Stimulated activated CD8-positive, alpha-beta memory T cell treated with anti-CD3 and anti-CD28 coated beads, Interleukin-2, amount 100 ng/mL, for 48 hours (primary cell): ENCODE results near the gene TTC34.
"Not testable (repeated sequence)": the region's sequence is repeated elsewhere in the genome, so short reads cannot be mapped to it uniquely, and the experiment has no call there.

Experiments used
- DNase-seq, 2 donors: peaks; one replicate each; pipeline ENCODE4 v3.0.0-alpha.2; 2020; ENCODE audit warnings: low read depth in 2 of 2

Gene TTC34

GRCh38 chr1:2775333-2775732, 26.2 kb downstream of the TTC34 start:
- not testable (repeated sequence) for DNase-seq

GRCh38 chr1:2768052-2768451, 33.4 kb downstream of the TTC34 start:
- DNase-seq: not testable (repeated sequence)

GRCh38 chr1:2759433-2759832, 42.1 kb downstream of the TTC34 start:
- not testable (repeated sequence) for DNase-seq

DNA sequence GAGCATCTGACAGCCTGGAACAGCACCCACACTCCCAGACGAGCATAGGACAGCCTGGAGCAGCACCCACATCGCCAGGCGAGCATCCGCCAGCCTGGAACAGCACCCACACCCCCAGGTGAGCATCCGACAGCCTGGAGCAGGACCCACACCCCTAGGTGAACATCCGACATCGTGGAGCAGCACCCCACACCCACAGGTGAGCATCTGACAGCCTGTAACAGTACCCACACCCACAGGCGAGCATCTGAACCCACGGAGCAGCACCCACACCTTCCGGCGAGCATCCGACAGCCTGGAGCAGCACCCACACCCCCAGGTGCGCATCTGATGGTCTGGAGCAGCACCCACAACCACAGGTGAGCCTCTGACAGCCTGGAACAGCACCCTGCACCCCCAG, 44.0 kb downstream of the TTC34 start:
- not testable (repeated sequence) for DNase-seq

DNA sequence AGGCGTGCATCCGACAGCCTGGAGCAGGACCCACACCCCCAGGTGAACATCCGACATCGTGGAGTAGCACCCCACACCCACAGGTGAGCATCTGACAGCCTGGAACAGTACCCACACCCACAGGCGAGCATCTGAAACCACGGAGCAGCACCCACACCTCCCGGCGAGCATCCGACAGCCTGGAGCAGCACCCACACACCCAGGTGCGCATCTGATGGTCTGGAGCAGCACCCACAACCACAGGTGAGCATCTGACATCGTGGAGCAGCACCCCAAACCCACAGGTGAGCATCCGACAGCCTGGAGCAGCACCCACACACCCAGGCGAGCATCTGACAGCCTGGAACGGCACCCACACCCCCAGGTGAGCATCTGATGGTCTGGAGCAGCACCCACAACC, 46.1 kb downstream of the TTC34 start:
- not testable (repeated sequence) for DNase-seq

DNA sequence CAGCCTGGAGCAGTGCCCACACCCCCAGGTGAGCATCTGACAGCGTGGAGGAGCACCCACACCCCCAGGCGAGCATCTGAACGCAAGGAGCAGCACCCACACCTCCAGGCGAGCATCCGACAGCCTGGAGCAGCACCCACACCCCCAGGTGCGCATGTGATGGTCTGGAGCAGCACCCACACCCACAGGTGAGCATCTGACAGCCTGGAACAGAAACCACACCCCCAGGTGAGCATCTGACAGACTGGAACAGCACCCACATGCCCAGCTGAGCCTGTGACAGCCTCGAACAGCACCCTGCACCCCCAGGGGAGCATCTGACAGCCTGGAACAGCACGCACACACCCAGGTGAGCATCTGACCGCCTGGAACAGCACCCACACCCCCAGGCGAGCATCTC, 46.9 kb downstream of the TTC34 start:
- DNase-seq: not testable (repeated sequence)

- not testable (repeated sequence) for DNase-seq
These were observed 49.0 kb downstream of the TTC34 start for GRCh38 chr1:2752503-2752902.

DNA sequence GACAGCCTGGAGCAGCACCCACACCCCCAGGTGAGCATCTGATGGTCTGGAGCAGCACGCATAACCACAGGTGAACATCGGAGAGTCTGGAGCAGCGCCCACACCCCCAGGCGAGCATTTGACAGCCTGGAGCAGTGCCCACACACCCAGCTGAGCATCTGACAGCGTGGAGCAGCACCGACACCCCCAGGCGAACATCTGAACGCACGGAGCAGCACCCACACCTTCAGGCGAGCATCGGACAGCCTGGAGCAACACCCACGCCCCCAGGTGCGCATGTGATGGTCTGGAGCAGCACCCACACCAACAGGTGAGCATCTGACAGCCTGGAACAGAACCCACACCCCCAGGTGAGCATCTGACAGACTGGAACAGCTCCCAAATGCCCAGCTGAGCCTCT, 49.6 kb downstream of the TTC34 start:
- not testable (repeated sequence) for DNase-seq

GRCh38 chr1:2750766-2751730, 50.4 kb downstream of the TTC34 start:
- not testable (repeated sequence) for DNase-seq

GRCh38 chr1:2750041-2750680, 51.3 kb downstream of the TTC34 start:
- DNase-seq: not testable (repeated sequence)

GRCh38 chr1:2748626-2749025, 52.9 kb downstream of the TTC34 start:
- DNase-seq: not testable (repeated sequence)

GRCh38 chr1:2694796-2695195, 106.7 kb downstream of the TTC34 start:
- DNase-seq: not testable (repeated sequence)

DNA sequence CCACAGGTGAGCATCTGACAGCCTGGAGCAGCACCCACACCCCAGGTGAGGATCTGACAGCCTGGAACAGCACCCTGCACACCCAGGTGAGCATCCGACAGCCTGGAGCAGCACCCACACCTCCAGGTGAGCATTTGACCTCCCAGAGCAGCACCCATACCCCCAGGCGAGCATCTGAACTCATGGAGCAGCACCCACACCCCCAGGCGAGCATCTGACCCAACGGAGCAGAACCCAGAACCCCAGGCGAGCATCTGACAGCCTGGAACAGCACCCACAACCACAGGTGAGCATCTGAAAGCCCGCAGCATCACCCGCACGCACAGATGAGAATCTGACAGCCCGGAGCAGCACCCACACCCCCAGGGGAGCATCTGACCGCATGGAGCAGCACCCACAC, 111.3 kb downstream of the TTC34 start:
- DNase-seq: not testable (repeated sequence)

DNA sequence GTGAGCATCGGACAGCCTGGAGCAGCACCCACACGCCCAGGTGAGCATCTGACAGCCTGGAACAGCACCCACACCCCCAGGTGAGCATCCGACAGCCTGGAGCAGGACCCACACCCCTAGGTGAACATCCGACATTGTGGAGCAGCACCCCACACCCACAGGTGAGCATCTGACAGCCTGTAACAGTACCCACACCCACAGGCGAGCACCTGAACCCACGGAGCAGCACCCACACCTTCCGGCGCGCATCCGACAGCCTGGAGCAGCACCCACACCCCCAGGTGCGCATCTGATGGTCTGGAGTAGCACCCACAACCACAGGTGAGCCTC, 113.2 kb downstream of the TTC34 start:
- DNase-seq: not testable (repeated sequence)

GRCh38 chr1:2687638-2688335, 113.7 kb downstream of the TTC34 start:
- DNase-seq: not testable (repeated sequence)

GRCh38 chr1:2687174-2687591, 114.3 kb downstream of the TTC34 start:
- not testable (repeated sequence) for DNase-seq

GRCh38 chr1:2686091-2686863, 115.2 kb downstream of the TTC34 start:
- not testable (repeated sequence) for DNase-seq

- DNase-seq: not testable (repeated sequence)
These were observed 115.8 kb downstream of the TTC34 start for GRCh38 chr1:2685671-2686070.

- DNase-seq: not testable (repeated sequence)
These were observed 116.6 kb downstream of the TTC34 start for GRCh38 chr1:2684878-2685277.

DNA sequence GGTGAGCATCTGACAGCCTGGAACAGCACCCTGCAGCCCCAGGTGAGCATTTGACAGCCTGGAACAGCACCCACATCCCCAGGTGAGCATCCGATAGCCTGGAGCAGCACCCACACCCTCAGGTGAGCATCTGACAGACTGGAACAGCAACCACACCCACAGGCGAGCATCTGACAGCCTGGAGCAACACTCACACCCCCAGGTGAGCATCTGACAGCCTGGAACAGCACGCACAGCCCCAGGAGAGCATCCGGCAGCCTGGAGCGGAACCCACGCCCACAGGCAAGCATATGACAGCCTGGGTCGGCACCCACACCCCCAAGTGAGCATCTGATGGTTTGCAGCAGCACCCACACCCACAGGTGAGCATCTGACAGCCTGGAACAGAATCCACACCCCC, 117.5 kb downstream of the TTC34 start:
- DNase-seq: not testable (repeated sequence)

GRCh38 chr1:2683321-2683741, 118.2 kb downstream of the TTC34 start:
- DNase-seq: not testable (repeated sequence)
